ENCODE results near the gene AP1M1.
A peak's percentile ranks its signal among the peaks of the same experiment; 100 is the strongest.

Gene AP1M1

DNA sequence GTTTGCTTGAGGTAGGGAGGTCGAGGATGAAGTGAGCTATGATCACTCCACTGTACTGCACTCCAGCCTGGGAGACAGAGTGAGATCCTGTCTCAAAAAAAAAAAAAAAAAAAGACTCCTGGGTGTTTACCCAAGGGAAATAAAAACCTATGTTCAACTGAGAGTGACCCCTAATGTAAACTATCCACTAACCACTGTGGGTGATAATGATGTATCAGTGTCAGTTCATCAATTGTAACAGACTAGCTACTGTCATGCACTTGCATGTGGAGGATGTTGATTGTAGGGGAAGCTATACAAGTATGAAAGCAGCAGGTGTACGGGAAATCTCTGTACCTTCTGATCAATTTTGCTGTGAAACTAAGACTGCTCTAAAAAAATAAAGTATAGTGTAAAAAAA is 21.8 kb upstream of the AP1M1 start:
- no peak for TF ChIP-seq ZBTB7A (IDR thresholded peaks at IDR 0.05; ENCODE audit: low read depth)
- TF ChIP-seq, protein P1, sequence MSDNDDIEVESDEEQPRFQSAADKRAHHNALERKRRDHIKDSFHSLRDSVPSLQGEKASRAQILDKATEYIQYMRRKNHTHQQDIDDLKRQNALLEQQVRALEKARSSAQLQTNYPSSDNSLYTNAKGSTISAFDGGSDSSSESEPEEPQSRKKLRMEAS (IDR thresholded peaks at IDR 0.05), result no peak
- TF ChIP-seq EGR1 (IDR thresholded peaks at IDR 0.05), result no peak
- no peak for TF ChIP-seq CEBPB (IDR thresholded peaks at IDR 0.05)
- TF ChIP-seq EP300 (IDR thresholded peaks at IDR 0.05; ENCODE audit: borderline replicate concordance), result no peak
- TF ChIP-seq, protein P2, sequence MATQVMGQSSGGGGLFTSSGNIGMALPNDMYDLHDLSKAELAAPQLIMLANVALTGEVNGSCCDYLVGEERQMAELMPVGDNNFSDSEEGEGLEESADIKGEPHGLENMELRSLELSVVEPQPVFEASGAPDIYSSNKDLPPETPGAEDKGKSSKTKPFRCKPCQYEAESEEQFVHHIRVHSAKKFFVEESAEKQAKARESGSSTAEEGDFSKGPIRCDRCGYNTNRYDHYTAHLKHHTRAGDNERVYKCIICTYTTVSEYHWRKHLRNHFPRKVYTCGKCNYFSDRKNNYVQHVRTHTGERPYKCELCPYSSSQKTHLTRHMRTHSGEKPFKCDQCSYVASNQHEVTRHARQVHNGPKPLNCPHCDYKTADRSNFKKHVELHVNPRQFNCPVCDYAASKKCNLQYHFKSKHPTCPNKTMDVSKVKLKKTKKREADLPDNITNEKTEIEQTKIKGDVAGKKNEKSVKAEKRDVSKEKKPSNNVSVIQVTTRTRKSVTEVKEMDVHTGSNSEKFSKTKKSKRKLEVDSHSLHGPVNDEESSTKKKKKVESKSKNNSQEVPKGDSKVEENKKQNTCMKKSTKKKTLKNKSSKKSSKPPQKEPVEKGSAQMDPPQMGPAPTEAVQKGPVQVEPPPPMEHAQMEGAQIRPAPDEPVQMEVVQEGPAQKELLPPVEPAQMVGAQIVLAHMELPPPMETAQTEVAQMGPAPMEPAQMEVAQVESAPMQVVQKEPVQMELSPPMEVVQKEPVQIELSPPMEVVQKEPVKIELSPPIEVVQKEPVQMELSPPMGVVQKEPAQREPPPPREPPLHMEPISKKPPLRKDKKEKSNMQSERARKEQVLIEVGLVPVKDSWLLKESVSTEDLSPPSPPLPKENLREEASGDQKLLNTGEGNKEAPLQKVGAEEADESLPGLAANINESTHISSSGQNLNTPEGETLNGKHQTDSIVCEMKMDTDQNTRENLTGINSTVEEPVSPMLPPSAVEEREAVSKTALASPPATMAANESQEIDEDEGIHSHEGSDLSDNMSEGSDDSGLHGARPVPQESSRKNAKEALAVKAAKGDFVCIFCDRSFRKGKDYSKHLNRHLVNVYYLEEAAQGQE (IDR thresholded peaks at IDR 0.05; ENCODE audit: low read depth), result no peak
- no peak for TF ChIP-seq YY1 (IDR thresholded peaks at IDR 0.05; ENCODE audit: low read depth)
- TF ChIP-seq FOXM1 (IDR thresholded peaks at IDR 0.05; ENCODE audit: borderline replicate concordance, low read depth), result no peak
- TF ChIP-seq, protein P3, sequence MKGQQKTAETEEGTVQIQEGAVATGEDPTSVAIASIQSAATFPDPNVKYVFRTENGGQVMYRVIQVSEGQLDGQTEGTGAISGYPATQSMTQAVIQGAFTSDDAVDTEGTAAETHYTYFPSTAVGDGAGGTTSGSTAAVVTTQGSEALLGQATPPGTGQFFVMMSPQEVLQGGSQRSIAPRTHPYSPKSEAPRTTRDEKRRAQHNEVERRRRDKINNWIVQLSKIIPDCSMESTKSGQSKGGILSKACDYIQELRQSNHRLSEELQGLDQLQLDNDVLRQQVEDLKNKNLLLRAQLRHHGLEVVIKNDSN (IDR thresholded peaks at IDR 0.05), result no peak
- no peak for TF ChIP-seq RAD21 (IDR thresholded peaks at IDR 0.05; ENCODE audit: low read depth)

DNA sequence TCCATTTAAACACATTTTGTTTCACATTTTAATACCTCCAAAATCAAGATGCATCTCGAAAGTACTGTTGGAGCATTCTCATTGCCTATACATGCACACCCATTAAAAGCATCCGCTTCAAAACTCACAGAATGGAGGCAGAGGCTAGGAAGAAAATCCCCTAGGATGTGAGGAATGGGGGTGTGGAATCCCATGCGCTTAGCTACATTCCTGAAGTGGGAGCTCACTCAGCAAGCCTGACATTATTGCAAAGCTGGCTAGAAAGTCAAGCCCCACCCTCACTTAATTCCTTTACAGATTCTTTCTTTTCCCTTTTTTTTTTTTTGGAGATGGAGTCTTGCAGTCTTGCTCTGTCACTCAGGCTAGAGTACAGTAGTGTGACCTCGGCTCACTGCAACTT is 17.1 kb upstream of the AP1M1 start:
- TF ChIP-seq TEAD4 (IDR thresholded peaks at IDR 0.05) (peak; percentile 33; the same call in 1 of the 2 replicates), CEBPB (IDR thresholded peaks at IDR 0.05) (no peak)

DNA sequence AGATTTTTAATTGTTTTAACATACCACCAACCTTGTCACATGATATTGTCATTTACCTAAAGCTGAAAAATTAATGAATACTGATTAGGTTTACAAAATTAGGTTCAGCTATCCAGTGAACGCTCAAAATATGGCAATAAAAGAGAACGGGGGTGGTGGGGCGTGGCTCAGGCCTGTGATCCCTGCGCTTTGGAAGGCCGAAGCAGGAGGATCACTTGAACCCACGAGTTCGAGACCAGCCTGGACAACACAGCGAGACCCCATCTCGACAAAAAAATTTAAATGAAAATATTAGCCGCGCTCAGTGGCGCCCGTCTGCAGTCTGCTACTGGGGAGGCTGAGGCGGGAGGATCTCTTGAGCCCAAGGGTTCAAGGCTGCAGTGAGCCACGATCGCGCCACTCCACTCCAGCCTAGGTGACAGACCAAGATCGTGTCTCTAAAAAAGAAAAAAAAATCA is 13.0 kb upstream of the AP1M1 start:
- no peak for TF ChIP-seq RAD21 (IDR thresholded peaks at IDR 0.05; ENCODE audit: low read depth)
- no peak for TF ChIP-seq EGR1 (IDR thresholded peaks at IDR 0.05)
- TF ChIP-seq, protein P1 (IDR thresholded peaks at IDR 0.05), result no peak
- TF ChIP-seq FOXM1 (IDR thresholded peaks at IDR 0.05; ENCODE audit: borderline replicate concordance, low read depth), result no peak

DNA sequence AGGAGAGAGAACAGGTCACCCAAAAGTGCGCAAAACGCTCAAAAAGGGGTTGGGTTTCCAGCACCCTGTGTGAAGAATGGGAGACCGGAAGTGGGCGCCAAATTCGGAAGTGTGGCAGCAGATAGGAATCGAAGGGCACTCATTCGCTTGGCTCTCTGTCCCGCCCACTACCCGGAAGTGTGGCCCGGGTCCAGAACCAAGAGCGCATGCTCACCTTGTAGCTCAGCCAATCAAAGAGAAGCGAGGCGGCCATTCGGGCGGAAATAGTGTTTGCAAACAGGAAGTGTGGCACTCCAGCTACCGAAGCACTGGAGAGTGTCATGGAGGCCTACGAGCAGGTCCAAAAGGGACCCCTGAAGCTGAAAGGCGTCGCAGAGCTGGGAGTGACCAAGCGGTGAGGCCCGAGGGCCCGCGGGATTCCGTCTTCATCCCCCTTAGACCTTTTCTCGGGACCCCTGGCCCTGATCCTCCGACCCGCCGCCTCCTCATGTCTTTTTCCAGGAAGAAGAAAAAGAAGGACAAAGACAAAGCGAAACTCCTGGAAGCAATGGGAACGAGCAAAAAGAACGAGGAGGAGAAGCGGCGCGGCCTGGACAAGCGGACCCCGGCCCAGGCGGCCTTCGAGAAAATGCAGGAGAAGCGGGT is 12.5 kb upstream of the AP1M1 start, which contains the start of gene FAM32A:
Gene FAM32A (plus strand): TSS at position 288 of the 645 bp plus-strand sequence. CDS start 33 bp downstream, at position 321.
- TF ChIP-seq TEAD4 (IDR thresholded peaks at IDR 0.05) (no peak), CREB1 (IDR thresholded peaks at IDR 0.05; ENCODE audit: low read depth) (no peak), TCF12 (IDR thresholded peaks at IDR 0.05; ENCODE audit: low read depth) (peak; percentile 57), NFIC (IDR thresholded peaks at IDR 0.05) (no peak; the same call in 1 of the 2 replicates), CEBPB (IDR thresholded peaks at IDR 0.05) (no peak), EP300 (IDR thresholded peaks at IDR 0.05; ENCODE audit: borderline replicate concordance) (no peak), TAF1 (IDR thresholded peaks at IDR 0.05; ENCODE audit: low read depth) (peak; percentile 77), YY1 (IDR thresholded peaks at IDR 0.05; ENCODE audit: low read depth) (peak; percentile 94), ZBTB7A (IDR thresholded peaks at IDR 0.05; ENCODE audit: low read depth) (no peak), RAD21 (IDR thresholded peaks at IDR 0.05; ENCODE audit: low read depth) (no peak), EGR1 (IDR thresholded peaks at IDR 0.05) (peak; percentile 52; the same call in 1 of the 2 replicates), FOXM1 (IDR thresholded peaks at IDR 0.05; ENCODE audit: borderline replicate concordance, low read depth) (no peak)
- TF ChIP-seq, protein P1 (IDR thresholded peaks at IDR 0.05), result peak; percentile 65; the same call in 1 of the 2 replicates
- TF ChIP-seq, protein P3 (IDR thresholded peaks at IDR 0.05), result no peak
- TF ChIP-seq, protein P2 (IDR thresholded peaks at IDR 0.05; ENCODE audit: low read depth), result no peak

DNA sequence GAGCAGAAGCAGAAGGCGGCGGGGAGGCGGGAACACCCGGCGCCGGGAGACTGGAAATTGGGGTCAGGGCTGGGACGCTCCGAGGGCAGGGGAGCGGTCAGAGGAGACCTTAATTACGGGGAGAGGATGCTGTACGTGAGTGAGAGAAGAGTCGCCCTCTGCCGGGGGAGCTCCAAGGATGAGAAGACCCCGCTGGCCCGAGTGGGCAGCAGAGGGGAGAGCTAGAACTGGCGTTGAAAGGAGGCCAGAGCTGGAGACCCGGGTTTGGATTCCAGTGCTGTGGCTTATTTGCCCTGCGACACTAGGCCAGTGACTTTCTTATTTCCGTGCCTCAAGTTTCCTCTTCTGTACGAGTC is 12.0 kb upstream of the AP1M1 start:
- TF ChIP-seq TAF1 (IDR thresholded peaks at IDR 0.05; ENCODE audit: low read depth) (no peak), YY1 (IDR thresholded peaks at IDR 0.05; ENCODE audit: low read depth) (no peak), NFIC (IDR thresholded peaks at IDR 0.05) (no peak), TCF12 (IDR thresholded peaks at IDR 0.05; ENCODE audit: low read depth) (no peak), EGR1 (IDR thresholded peaks at IDR 0.05) (no peak)
- TF ChIP-seq, protein P1 (IDR thresholded peaks at IDR 0.05), result no peak
- TF ChIP-seq, protein P2 (IDR thresholded peaks at IDR 0.05; ENCODE audit: low read depth), result no peak

Data from Ishikawa (cell line).